GM21367 (cell line): ENCODE measurements around the gene RPH3AL.
"Not testable (repeated sequence)": the region's sequence is repeated elsewhere in the genome, so short reads cannot be mapped to it uniquely, and the experiment has no call there.

Experiments used
- ATAC-seq: cut with Tn5 transposase; IDR thresholded peaks from one replicate; pipeline ENCODE4 v1.9.1; 2021; ENCODE audit not compliant: unreplicated experiment

The RPH3AL gene

DNA sequence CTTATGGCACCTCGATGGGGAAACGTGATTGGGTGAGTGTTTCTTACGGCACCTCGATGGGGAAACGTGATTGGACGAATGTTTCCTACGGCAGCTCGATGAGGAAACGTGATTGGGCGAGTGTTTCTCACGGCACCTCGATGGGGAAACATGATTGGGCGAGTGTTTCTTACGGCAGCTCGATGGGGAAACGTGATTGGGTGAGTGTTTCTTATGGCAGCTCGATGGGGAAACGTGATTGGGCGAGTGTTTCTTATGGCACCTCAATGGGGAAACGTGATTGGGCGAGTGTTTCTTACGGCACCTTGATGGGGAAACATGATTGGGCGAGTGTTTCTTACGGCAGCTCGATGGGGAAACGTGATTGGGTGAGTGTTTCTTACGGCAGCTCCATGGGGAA lies 146.1 kb downstream of the RPH3AL start:
- ATAC-seq, result not testable (repeated sequence)

DNA sequence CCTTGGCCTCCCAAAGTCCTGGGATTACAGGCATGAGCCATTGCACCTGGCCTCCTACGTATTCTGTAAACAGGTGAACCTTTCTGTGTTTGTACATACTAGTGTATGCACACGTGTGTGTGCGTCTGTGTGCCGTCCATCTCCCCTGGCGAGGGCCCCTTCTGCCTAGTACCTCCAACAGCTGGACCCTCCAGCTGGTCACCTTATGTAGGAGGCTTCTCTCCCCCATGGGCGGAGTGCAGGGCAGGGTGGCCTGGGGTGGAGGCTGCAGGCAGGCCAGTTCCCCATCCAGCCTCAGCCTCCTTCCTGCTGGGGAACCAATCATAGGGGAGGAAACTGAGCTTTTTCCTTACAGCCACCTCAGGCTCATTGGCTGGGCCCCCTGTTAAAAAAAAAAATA lies 146.8 kb downstream of the RPH3AL start:
- no peak for ATAC-seq

GRCh38 chr17:205148-205669 lies 147.4 kb downstream of the RPH3AL start:
- ATAC-seq, result no peak

- no peak for ATAC-seq
Observed at GRCh38 chr17:204427-205147, 148.0 kb downstream of the RPH3AL start.

- ATAC-seq, result no peak
Observed at GRCh38 chr17:202501-202951, 150.1 kb downstream of the RPH3AL start.

DNA sequence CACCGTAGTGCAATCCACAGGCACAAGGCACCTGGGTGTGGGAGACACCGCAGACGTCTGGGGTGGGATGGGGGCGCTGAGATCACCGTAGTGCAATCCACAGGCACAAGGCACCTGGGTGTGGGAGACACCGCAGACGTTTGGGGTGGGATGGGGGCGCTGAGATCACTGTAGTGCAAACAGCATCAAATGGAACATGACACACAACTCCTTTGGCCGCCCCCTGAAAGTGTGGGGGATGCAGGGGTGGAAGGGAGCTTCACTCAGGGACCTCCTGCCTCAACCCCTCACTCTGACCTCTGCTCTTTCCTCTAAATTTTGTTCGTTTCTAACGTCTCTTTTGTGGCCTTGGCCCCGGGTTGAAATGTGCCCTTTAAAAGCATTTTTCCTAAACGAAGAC lies 150.9 kb downstream of the RPH3AL start:
- ATAC-seq, result not testable (repeated sequence)

DNA sequence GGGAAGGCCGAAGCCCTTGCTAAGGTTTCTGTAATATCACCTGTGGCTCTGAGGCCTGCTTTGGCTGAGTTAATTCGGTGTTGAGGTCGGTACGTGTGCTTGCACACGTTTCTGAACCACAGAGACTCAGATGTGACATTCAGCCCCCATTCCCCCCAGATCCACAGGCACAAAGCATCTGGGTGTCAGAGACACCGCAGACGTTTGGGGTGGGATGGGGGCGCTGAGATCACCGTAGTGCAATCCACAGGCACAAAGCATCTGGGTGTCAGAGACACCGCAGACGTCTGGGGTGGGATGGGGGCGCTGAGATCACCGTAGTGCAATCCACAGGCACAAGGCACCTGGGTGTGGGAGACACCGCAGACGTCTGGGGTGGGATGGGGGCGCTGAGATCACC lies 151.3 kb downstream of the RPH3AL start:
- not testable (repeated sequence) for ATAC-seq

DNA sequence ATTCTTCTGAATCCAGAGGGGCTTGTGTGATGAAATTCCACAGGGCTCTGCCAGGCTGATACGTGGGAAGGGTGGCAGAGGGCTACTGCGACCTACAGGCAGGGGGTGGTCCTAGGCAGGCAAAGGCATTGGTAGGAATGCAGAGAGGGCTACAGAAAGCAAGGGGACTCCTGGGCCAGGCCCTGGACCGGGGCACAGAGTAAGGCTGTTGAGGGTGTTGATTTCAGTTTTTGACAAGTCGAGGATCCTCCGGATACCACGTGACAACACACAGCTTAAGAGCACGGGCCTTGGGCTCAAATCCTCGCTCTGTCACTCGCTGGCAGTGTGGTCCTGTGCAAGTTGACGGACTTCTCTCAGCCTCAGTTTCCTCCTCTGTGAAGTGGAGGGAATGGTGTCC lies 152.0 kb downstream of the RPH3AL start:
- no peak for ATAC-seq

DNA sequence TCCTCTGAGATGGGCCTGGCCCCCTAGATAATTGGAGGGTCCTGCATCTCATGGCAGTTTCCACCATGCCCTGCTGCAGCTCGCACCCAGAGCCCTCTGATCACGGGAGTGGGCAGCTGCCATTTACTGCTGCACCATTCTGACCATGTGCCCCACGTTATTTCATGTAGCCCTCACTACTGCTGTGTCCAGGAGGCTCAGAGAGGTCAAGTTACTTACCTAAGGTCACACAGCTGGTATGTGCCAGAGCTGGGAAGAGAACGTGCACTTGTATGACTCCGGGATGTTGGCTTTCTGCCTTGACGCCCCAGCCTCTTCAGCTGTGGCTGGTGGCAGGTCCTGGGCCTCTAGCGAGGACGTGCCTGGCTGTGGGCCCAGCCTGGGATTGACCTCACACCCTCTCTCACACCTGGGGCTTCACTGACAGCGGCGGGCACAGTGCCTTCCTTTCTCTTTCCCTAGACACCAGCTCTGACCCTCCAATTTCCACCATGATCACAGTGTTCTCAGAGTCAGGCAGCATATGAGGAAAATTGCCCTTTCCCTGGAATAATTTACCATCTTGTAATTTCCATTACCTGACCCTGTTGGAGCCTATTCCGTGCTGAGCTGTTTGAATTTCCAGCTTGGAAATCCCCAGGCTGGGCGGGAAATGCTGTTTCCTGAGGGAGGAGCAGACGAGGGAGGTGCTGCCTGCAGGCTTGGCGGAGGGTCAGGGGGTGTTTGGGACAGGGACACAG lies 152.6 kb downstream of the RPH3AL start:
- ATAC-seq, result no peak

DNA sequence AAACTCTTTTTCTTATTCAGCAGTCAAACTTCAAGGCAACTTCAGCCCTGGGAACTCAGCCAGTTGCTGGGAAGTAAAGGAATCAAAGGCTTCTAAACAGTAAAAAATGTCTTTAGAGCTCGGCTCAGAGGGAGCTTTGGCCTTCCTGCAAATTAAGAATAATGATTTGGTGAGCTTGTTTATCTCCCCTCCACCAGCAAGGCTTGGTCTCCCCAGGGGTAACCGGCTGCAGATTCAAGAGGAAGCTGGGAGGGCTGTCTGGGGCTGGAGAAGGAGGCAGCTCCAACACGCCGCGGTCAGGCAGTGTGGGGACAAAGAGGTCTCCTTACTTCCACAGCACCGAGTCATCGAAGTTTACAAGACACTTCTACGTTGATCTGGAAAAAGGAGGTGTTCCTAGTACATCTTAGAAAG lies 153.4 kb downstream of the RPH3AL start:
- no peak for ATAC-seq

GRCh38 chr17:198225-198624 lies 154.4 kb downstream of the RPH3AL start:
- not testable (repeated sequence) for ATAC-seq

- no peak for ATAC-seq
Observed at GRCh38 chr17:197352-197751, 155.3 kb downstream of the RPH3AL start.

- ATAC-seq, result no peak
Observed at GRCh38 chr17:194828-195602, 157.6 kb downstream of the RPH3AL start.

DNA sequence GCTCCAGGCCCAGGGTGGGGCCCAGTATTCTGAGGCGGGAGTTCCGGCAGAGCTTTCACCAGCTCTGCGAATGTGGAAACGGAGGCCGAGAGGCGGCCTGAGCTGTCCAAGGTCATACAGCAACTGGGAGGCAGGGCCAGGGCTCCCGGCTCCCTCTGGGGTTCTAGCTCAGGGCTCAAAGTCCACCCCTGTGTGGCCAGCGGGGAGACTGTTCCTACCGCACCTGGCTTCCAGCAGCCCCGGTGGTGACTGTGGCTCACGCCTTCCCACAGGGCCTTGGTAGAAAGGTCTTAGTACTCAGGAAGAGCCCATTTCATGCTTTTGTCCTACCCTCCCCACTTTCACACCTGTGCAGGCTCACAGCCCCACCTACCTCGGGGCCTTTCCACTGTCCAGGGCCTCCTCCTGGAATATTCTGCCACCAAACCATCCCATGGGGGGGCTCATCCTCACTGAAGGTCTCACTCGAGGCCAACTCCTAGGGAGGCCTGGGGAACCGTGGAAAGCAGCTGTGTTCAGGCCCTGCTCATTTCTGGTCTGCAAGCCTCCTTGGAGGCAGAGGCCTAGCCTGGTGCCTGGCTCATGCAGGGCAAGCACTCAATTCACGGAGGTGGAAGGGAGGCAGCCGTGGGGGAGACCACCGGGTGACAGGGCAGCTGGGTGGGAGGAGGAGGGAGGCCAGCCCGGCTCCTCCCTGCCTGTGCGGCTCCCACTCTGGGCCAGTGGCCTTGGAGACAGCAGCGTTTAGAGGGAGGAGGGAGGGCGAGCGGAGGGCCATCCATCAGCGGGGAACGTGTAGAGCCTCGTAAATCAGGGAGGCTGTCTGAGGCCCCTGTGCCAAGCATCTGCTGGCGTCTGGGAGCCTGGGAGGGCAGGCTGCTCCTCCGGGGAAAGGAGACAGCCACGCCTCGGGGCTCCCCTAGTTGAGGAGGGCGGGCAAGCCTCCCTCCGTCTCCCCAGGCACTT lies 158.5 kb downstream of the RPH3AL start:
- no peak for ATAC-seq

DNA sequence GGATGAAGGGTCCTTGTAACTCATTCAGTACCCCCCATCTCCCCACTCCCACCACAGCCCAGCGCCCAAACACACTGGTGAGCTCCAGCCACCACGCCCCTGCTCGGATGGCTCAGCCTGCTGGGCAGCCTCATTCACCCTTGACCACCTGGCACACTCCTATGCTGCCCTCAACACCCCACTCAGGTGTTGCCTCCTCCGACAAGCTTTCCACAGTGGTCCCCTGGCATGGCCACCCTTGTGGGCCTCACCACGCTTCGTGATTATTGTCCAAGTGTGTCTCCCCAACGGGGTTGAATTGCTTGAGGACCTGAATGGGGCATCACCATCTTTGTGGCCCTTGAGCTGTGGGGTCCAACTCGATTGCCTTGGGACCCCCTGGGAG lies 159.2 kb downstream of the RPH3AL start:
- ATAC-seq, result no peak

GRCh38 chr17:192666-193425 lies 159.8 kb downstream of the RPH3AL start:
- ATAC-seq, result no peak

GRCh38 chr17:189444-189843 lies 163.2 kb downstream of the RPH3AL start:
- no peak for ATAC-seq

- ATAC-seq, result no peak
Observed at GRCh38 chr17:187130-187529, 165.5 kb downstream of the RPH3AL start.

GRCh38 chr17:185445-186138 lies 167.0 kb downstream of the RPH3AL start:
- ATAC-seq, result no peak
